Measurements from ENCODE around the gene DDX47.

- no peak for TF ChIP-seq MAX (IDR thresholded peaks at IDR 0.05)
- no peak for TF ChIP-seq CTCF (IDR thresholded peaks at IDR 0.05; ENCODE audit: low read depth, low read length, missing input control)
- no peak for TF ChIP-seq RAD21 (IDR thresholded peaks at IDR 0.05)
- TF ChIP-seq GABPA (IDR thresholded peaks at IDR 0.05 in 1 of 2, conservative IDR thresholded peaks at IDR 0.05 in 1 of 2) = no peak
- no peak for TF ChIP-seq SP1 (IDR thresholded peaks at IDR 0.05)
- TF ChIP-seq REST (IDR thresholded peaks at IDR 0.05) = no peak
- no peak for TF ChIP-seq JUND (IDR thresholded peaks at IDR 0.05)
Observed at GRCh38 chr12:12804011-12804410, 9.1 kb upstream of the DDX47 start.
